ENCODE results near the gene ARVCF.

ARVCF gene

GRCh38 chr22:19991395-19991644 is 25.3 kb downstream of the ARVCF start:
- TF ChIP-seq, protein P1, sequence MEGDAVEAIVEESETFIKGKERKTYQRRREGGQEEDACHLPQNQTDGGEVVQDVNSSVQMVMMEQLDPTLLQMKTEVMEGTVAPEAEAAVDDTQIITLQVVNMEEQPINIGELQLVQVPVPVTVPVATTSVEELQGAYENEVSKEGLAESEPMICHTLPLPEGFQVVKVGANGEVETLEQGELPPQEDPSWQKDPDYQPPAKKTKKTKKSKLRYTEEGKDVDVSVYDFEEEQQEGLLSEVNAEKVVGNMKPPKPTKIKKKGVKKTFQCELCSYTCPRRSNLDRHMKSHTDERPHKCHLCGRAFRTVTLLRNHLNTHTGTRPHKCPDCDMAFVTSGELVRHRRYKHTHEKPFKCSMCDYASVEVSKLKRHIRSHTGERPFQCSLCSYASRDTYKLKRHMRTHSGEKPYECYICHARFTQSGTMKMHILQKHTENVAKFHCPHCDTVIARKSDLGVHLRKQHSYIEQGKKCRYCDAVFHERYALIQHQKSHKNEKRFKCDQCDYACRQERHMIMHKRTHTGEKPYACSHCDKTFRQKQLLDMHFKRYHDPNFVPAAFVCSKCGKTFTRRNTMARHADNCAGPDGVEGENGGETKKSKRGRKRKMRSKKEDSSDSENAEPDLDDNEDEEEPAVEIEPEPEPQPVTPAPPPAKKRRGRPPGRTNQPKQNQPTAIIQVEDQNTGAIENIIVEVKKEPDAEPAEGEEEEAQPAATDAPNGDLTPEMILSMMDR (IDR thresholded peaks at IDR 0.05; ENCODE audit: extremely low read depth, insufficient read depth, missing control alignments) = no peak
- in situ Hi-C loops (cut with MboI; ENCODE audit: low pct_unique_long_range_greater_than_20kb, low sequenced_read_pairs, unreplicated experiment) = no loop called here
- no peak for DNase-seq (ENCODE audit: low spot score)

- TF ChIP-seq, protein P1 (IDR thresholded peaks at IDR 0.05; ENCODE audit: extremely low read depth, insufficient read depth, missing control alignments) = no peak
- in situ Hi-C loops (cut with MboI; ENCODE audit: low pct_unique_long_range_greater_than_20kb, low sequenced_read_pairs, unreplicated experiment) = no loop called here
These were observed 25.8 kb downstream of the ARVCF start for GRCh38 chr22:19990609-19991394.

DNA sequence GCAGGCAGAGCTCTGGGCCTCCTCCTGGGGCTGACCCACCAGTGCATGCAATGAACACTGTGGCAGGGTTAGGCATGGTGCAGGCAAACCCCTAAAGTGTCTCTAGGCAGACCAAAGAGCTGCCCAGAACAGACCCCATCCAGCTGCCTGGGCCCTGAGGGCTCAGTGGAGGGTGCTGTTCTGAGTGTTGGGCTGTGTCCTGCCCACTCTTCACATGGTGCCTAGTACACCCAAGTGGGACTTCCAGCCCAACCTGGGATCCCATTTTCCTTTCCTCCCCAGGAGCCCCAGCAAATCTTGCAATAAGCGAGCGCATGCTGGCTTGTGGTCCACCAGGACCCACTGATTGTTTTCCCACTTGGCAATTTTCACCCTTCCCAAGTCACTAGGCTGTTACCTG is 26.4 kb downstream of the ARVCF start:
- DNase-seq (ENCODE audit: low spot score) = no peak
- TF ChIP-seq, protein P1 (IDR thresholded peaks at IDR 0.05; ENCODE audit: extremely low read depth, insufficient read depth, missing control alignments) = no peak
- in situ Hi-C loops (cut with MboI; ENCODE audit: low pct_unique_long_range_greater_than_20kb, low sequenced_read_pairs, unreplicated experiment) = no loop called here

More at GRCh38 chr22:19990609-19991394, 25.8 kb downstream of the ARVCF start:
- no peak for DNase-seq (ENCODE audit: low spot score)

GRCh38 chr22:19989725-19990067 is 26.9 kb downstream of the ARVCF start:
- no peak for DNase-seq (ENCODE audit: low spot score)
- in situ Hi-C loops (cut with MboI; ENCODE audit: low pct_unique_long_range_greater_than_20kb, low sequenced_read_pairs, unreplicated experiment) = no loop called here
- TF ChIP-seq, protein P1 (IDR thresholded peaks at IDR 0.05; ENCODE audit: extremely low read depth, insufficient read depth, missing control alignments) = no peak

- DNase-seq (ENCODE audit: low spot score) = no peak
- in situ Hi-C loops (cut with MboI; ENCODE audit: low pct_unique_long_range_greater_than_20kb, low sequenced_read_pairs, unreplicated experiment) = no loop called here
- TF ChIP-seq, protein P1 (IDR thresholded peaks at IDR 0.05; ENCODE audit: extremely low read depth, insufficient read depth, missing control alignments) = no peak
These were observed 27.5 kb downstream of the ARVCF start for GRCh38 chr22:19988965-19989724.

- in situ Hi-C loops (cut with MboI; ENCODE audit: low pct_unique_long_range_greater_than_20kb, low sequenced_read_pairs, unreplicated experiment) = no loop called here
- no peak for DNase-seq (ENCODE audit: low spot score)
- TF ChIP-seq, protein P1 (IDR thresholded peaks at IDR 0.05; ENCODE audit: extremely low read depth, insufficient read depth, missing control alignments) = no peak
These were observed 28.3 kb downstream of the ARVCF start for GRCh38 chr22:19988331-19988808.
